Measurements from ENCODE around the gene POU2F3.
"Not testable (repeated sequence)": the region's sequence is repeated elsewhere in the genome, so short reads cannot be mapped to it uniquely, and the experiment has no call there.

Gene POU2F3

DNA sequence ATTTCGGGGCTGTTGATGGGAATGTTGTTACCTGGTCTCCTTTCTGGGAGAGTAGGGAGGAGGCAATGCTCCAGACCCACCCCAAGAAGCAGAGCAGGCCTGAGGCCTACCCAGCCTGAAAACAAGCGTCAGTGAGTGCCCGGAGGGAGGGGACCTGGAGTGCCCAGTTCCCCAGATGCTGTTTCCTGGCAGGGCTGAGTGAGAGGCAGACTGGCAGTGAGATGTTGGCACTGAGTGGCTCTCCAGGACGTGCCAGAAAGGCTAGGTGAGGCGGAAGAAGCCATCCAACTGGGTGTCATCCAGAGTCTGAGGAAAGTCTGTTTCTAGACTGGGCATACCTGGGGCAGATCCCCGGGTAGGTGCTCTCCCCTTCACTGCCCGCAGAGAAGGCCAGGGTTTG is 1.3 kb downstream of the POU2F3 start:
- no peak for DNase-seq
- TF ChIP-seq GATA1 (IDR thresholded peaks at IDR 0.05; ENCODE audit: low read depth, low read length) (no peak), POLR2A (IDR thresholded peaks at IDR 0.05; ENCODE audit: low read length) (no peak)

GRCh38 chr11:120243221-120243620 is 3.3 kb downstream of the POU2F3 start:
- no peak for DNase-seq
- no peak for TF ChIP-seq POLR2A (IDR thresholded peaks at IDR 0.05; ENCODE audit: low read length)
- no peak for TF ChIP-seq GATA1 (IDR thresholded peaks at IDR 0.05; ENCODE audit: low read depth, low read length)

- TF ChIP-seq POLR2A (IDR thresholded peaks at IDR 0.05; ENCODE audit: low read length): no peak
- TF ChIP-seq GATA1 (IDR thresholded peaks at IDR 0.05; ENCODE audit: low read depth, low read length): no peak
- DNase-seq: no peak
Observed at GRCh38 chr11:120244476-120245365, 4.8 kb downstream of the POU2F3 start.

- no peak for TF ChIP-seq GATA1 (IDR thresholded peaks at IDR 0.05; ENCODE audit: low read depth, low read length)
- no peak for TF ChIP-seq POLR2A (IDR thresholded peaks at IDR 0.05; ENCODE audit: low read length)
- DNase-seq: no peak
Observed at GRCh38 chr11:120245434-120245833, 5.5 kb downstream of the POU2F3 start.

DNA sequence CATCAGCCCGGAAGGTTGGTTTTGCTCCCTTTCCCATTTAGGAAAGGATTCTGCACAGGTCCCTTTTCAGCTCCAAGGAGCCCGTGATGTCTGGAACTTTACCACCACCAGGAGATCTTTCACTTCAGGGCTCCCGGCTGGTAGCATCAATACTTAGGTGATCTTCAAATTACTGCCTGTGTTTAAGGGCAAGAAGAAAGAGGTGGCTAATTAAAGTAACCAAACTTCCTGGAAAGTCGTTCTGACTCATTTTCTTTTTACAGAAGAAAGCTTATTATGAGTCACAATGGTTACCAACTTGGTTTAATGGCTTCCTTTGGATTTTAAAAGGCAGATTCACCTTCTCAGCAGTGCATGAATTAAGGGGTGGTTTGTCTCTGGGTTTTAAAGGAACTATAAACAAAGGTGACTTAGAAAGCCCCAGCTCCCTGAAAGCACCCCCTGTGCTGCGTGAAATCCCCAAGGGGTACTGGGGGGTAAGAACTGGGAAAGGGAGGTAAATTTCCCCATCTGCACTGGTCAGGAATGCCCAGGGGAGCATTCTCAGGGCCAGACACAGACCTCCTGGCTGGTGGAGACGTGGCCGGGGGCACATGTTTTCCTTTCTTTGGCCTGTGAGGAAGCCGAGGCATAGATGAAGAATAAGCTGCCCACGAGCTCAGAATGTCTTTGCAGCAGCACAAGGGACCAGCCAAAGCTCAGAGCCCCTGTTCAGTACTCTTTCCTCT is 8.8 kb downstream of the POU2F3 start:
- no peak for DNase-seq
- no peak for TF ChIP-seq GATA1 (IDR thresholded peaks at IDR 0.05; ENCODE audit: low read depth, low read length)
- no peak for TF ChIP-seq POLR2A (IDR thresholded peaks at IDR 0.05; ENCODE audit: low read length)

GRCh38 chr11:120249279-120250262 is 9.6 kb downstream of the POU2F3 start:
- no peak for DNase-seq
- TF ChIP-seq GATA1 (IDR thresholded peaks at IDR 0.05; ENCODE audit: low read depth, low read length) (no peak), POLR2A (IDR thresholded peaks at IDR 0.05; ENCODE audit: low read length) (no peak)

GRCh38 chr11:120253377-120253776 is 13.4 kb downstream of the POU2F3 start:
- not testable (repeated sequence) for DNase-seq

DNA sequence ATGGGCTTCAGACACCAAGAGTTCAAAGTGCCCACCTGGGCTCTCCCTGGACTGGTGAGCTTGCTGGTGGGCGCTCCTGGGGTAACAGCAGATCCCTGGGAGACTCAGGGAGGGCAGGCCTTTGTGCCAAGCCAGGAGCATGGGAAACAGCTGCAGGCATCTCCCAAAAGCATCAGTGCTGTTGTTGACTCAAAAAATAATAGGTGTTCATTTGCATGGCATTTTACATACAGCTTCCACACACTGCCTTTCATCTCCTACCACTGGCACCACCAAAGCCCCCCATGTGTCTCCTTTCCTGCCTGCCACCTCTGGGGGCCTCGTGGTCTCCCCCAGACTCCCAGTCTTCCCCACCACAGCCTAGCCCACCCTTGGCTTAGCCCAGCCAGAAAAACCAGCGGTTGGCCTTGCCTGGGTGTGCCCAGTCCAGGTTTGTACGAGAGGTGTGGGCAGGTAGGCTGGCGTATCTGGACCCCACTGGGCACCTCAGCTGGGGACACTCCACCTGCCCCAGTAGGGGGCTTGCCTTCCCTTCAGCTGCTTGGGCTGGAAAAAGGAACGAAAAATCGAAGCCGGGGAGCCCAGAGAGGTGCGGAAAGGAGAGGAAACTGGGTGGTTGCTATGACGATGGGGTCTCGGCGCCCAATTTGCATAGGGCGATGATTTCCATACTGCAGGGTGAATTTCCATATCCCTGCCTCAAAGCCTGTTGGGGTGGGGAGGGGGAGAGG is 15.0 kb downstream of the POU2F3 start:
- DNase-seq: no peak
- TF ChIP-seq POLR2A (IDR thresholded peaks at IDR 0.05; ENCODE audit: low read length) (no peak), GATA1 (IDR thresholded peaks at IDR 0.05; ENCODE audit: low read depth, low read length) (no peak)

GRCh38 chr11:120255519-120255866 is 15.6 kb downstream of the POU2F3 start:
- DNase-seq: no peak
- TF ChIP-seq GATA1 (IDR thresholded peaks at IDR 0.05; ENCODE audit: low read depth, low read length) (no peak), POLR2A (IDR thresholded peaks at IDR 0.05; ENCODE audit: low read length) (no peak)

- DNase-seq: no peak
- TF ChIP-seq POLR2A (IDR thresholded peaks at IDR 0.05; ENCODE audit: low read length): no peak
- TF ChIP-seq GATA1 (IDR thresholded peaks at IDR 0.05; ENCODE audit: low read depth, low read length): no peak
Observed at GRCh38 chr11:120256178-120256577, 16.2 kb downstream of the POU2F3 start.

DNA sequence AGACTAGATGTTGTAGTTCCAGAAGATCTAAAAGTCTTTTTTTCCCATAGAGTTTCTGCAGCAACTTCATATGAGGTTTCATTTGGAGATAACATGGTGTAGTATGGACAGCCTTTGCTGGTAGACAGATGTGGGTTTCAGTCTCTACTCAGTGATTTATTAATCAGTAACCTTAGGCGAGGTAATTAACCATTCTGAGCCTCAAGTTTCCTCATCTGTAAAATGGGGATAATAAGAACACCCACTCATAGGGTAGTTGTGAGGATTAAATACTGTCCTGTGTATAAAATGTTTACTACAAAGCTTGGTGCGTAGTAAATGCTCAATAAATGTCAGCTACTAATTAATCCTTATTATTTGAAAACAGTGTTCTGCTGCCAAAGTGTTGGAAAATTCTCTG is 16.8 kb downstream of the POU2F3 start:
- DNase-seq: no peak
- TF ChIP-seq POLR2A (IDR thresholded peaks at IDR 0.05; ENCODE audit: low read length) (no peak), GATA1 (IDR thresholded peaks at IDR 0.05; ENCODE audit: low read depth, low read length) (no peak)

DNA sequence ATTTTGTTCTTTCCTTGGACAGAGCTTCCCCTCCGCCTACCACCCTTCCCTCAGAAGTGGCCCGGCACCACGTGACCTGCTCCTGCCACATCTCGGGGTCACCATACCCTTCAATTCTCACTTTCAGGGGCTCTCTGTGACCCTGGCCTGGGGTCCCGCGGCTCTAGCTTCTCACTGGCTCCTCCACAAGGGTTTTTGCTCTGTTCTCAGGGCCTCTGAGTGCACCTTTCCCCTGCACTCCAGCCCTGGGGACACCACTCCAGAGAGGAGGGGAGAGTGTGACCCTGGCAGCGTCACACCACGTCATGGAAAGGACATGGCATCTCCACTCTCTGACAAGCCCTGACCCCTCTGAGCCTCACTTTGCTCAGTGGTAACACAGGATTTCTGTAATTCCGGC is 17.4 kb downstream of the POU2F3 start:
- TF ChIP-seq POLR2A (IDR thresholded peaks at IDR 0.05; ENCODE audit: low read length) (no peak), GATA1 (IDR thresholded peaks at IDR 0.05; ENCODE audit: low read depth, low read length) (no peak)
- DNase-seq: no peak

DNA sequence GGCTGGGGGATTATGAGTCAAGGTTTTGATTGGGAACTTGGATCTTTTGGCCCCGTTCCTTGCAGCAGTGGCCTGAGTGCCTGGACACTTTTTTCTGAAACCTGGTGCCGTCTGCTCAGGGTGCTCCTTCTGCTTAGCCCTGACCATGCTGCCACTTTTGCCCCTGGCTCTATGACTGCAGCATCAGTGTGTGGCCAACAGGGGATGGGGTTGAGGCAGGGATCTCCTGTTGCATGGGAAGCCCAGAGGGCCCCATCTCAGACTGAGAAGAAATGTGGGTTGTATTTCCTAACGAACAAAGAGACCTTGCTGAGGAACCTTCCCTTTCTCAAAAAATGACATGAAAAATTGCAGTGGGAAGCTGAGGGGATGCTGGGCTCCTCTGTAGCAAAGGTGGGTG is 18.7 kb downstream of the POU2F3 start:
- TF ChIP-seq GATA1 (IDR thresholded peaks at IDR 0.05; ENCODE audit: low read depth, low read length) (no peak), POLR2A (IDR thresholded peaks at IDR 0.05; ENCODE audit: low read length) (no peak)
- no peak for DNase-seq

All from erythroblast (primary cell).